Measurements from ENCODE around the gene TSPAN12. TPM values are rescaled to one million over a fixed set of nuclear protein-coding genes. Genes with fewer than 3 reads are reported as not detected.

TSPAN12 gene
- total and polyA plus RNA-seq, 2 of the 8 experiments (the other 6 are each of a cell fraction or from before 2014, with no cell fraction given): 6.1 to 17.9 TPM

GRCh38 chr7:120783721-120784120, 74.2 kb downstream of the TSPAN12 start:
- Histone ChIP-seq H3K4ac (replicated peaks; ENCODE audit: insufficient read length, low read depth, low read length) (no peak overlapping the region), H2BK120ac (replicated peaks; ENCODE audit: low read depth, low read length) (no peak overlapping the region), H2BK20ac (ENCODE audit: low read length) (no peak overlapping the region), H3K56ac (replicated peaks; ENCODE audit: insufficient read length, low read depth, low read length) (no peak overlapping the region), H3K27ac (ENCODE audit: low read depth, low read length) (no peak overlapping the region), H3K36me3 (ENCODE audit: control insufficient read depth in 2 of 4, insufficient read depth in 4 of 4, low read length in 3 of 4) (no peaks in the 10 kb centered on the region), H3K4me3 (ENCODE audit: extremely low read depth in 1 of 4, insufficient read depth in 2 of 4, low read depth in 3 of 4, low read length in 4 of 4) (no peak overlapping the region), H3K27me3 (replicated peaks in 1 of 4; ENCODE audit: control insufficient read depth in 3 of 4, extremely low read depth in 1 of 4, insufficient read depth in 3 of 4, low read length in 3 of 4) (no peaks in the 10 kb centered on the region), H2BK5ac (ENCODE audit: low read depth, low read length) (no peak overlapping the region), H3K79me1 (ENCODE audit: low read depth, low read length) (no peaks in the 10 kb centered on the region), H3K9ac (replicated peaks in 1 of 4; ENCODE audit: extremely low read depth in 1 of 4, low read depth in 3 of 4, low read length in 3 of 4) (no peak overlapping the region), H3K23ac (ENCODE audit: insufficient read length) (no peak overlapping the region), H2BK12ac (ENCODE audit: low read depth, low read length) (no peak overlapping the region), H2AFZ (ENCODE audit: low read length) (no peak overlapping the region), H3K23me2 (ENCODE audit: low read depth, low read length) (no peaks in the 10 kb centered on the region; the same call in 1 of the 2 replicates), H3K14ac (ENCODE audit: insufficient read length) (no peak overlapping the region), H4K20me1 (replicated peaks in 1 of 2; ENCODE audit: control insufficient read depth in 1 of 2, insufficient read depth in 2 of 2, low read length in 2 of 2) (no peaks in the 10 kb centered on the region), H4K91ac (replicated peaks; ENCODE audit: insufficient read length, low read length) (no peak overlapping the region), H3K4me2 (ENCODE audit: insufficient read depth in 1 of 2, low read depth in 2 of 2, low read length in 2 of 2) (no peak overlapping the region), H3K18ac (ENCODE audit: extremely low read depth, low read length) (no peak overlapping the region), H2BK15ac (ENCODE audit: low read length) (no peak overlapping the region), H3K4me1 (replicated peaks in 1 of 4; ENCODE audit: control insufficient read depth in 3 of 4, insufficient read depth in 4 of 4, low read length in 3 of 4) (peaks cover 2 to 9% (median 5%) of the 10 kb centered on the region in 4 experiments; a peak in 5 of 7 replicates), H3K79me2 (ENCODE audit: control insufficient read depth in 1 of 2, insufficient read depth in 2 of 2, low read length in 2 of 2) (no peaks in the 10 kb centered on the region), H3K9me3 (ENCODE audit: insufficient read depth in 2 of 2, low read depth in 1 of 2, low read length in 1 of 2) (no peaks in the 10 kb centered on the region), H2AK5ac (ENCODE audit: low read depth, low read length) (no peak overlapping the region), H4K8ac (ENCODE audit: extremely low read depth, insufficient read depth, low read length) (no peak overlapping the region), H4K5ac (ENCODE audit: insufficient read length, low read depth, low read length) (no peak overlapping the region)
- DNase-seq (ENCODE audit: low read depth in 1 of 2, low spot score in 2 of 2) (no peak), FAIRE-seq (no peak)
- POLR2A ChIA-PET (ENCODE audit: partially characterized antibody): no interaction called here
- WGBS, 2 experiments (ENCODE audit: extremely low coverage in 1 of 2, insufficient coverage in 1 of 2, insufficient read length in 1 of 2, insufficient replicate concordance in 2 of 2, low coverage in 1 of 2, low lambda C conversion rate in 2 of 2, missing lambda C conversion rate in 1 of 2): 91% methylated on average over 5 of the region's 5 CpGs; no CpG with 5 or more reads in 1 of the 2 experiments
- CTCF ChIA-PET (ENCODE audit: partially characterized antibody): interaction anchor here (1.3 to 2.3 kb wide), 5 partner anchors 9 to 66 kb away, joined by 4 to 11 read pairs (median 6); no protein-coding TSS in a partner anchor
- TF ChIP-seq SRF (IDR thresholded peaks at IDR 0.05; ENCODE audit: low read depth, low read length) (no peak), CHD1 (IDR thresholded peaks at IDR 0.05; ENCODE audit: low read depth, low read length) (no peak), MAX (IDR thresholded peaks at IDR 0.05) (no peak), GABPA (IDR thresholded peaks at IDR 0.05; ENCODE audit: borderline replicate concordance, insufficient read depth, low read length) (no peak), TAF1 (IDR thresholded peaks at IDR 0.05; ENCODE audit: low read depth, low read length) (no peak), POLR2A (IDR thresholded peaks at IDR 0.05; ENCODE audit: control extremely low read depth in 1 of 2, low read depth in 2 of 2, low read length in 2 of 2) (no peak), ASH2L (IDR thresholded peaks at IDR 0.05; ENCODE audit: low read length) (no peak), PHF8 (conservative IDR thresholded peaks at IDR 0.05; ENCODE audit: low read depth, low read length) (no peak), KDM4A (IDR thresholded peaks at IDR 0.05; ENCODE audit: low read depth, low read length, severe bottlenecking) (no peak), SP2 (IDR thresholded peaks at IDR 0.05; ENCODE audit: low read length) (no peak), CHD2 (IDR thresholded peaks at IDR 0.05; ENCODE audit: low read length) (no peak), USF2 (IDR thresholded peaks at IDR 0.05; ENCODE audit: low read length) (no peak), BRCA1 (IDR thresholded peaks at IDR 0.05; ENCODE audit: low read depth, low read length) (no peak), JUND (IDR thresholded peaks at IDR 0.05; ENCODE audit: low read length) (no peak), TBP (IDR thresholded peaks at IDR 0.05; ENCODE audit: low read depth, low read length) (no peak)

Measured in H1 (cell line).